GM12878 (cell line): ENCODE data around the gene COL23A1. TPM values are rescaled to one million over a fixed set of nuclear protein-coding genes. Genes with fewer than 3 reads are reported as not detected.

Experiments used
- ATAC-seq: fragments of 200-7000 bp; cut with Tn5 transposase; 3 replicates; pipeline ENCODE4 v1.9.1; 2020; ENCODE audit warnings: mild to moderate bottlenecking, moderate library complexity
- BruUV-seq: library from RNA; stranded (reverse); fragments of 400-500 nt; replicated peaks from 2 replicates; lab custom pipeline; 2021; lab: Mats Ljungman, UMichigan
- CTCF ChIA-PET: fragments of 300-600 bp; sonication (Branson Sonifier 250); formaldehyde crosslinking; extraction: SDS; loops from one replicate; lab custom pipeline; 2021; ENCODE audit warnings: inconsistent platforms; lab: Yijun Ruan, JAX
- POLR2A ChIA-PET: fragments of 350-600 bp; formaldehyde crosslinking; extraction: SDS; loops from one replicate; lab custom pipeline; 2021; ENCODE audit warnings: inconsistent platforms; lab: Charles Lee
- RAD21 ChIA-PET: fragments of 300-600 bp; sonication (Branson Sonifier 250); formaldehyde crosslinking; loops from one replicate; lab custom pipeline; 2023; ENCODE audit warnings: antibody characterized with exemption; ENCODE audit not compliant: unreplicated experiment; lab: Charles Lee
- SMC1A ChIA-PET: fragments of 300-600 bp; sonication (Branson Sonifier 250); formaldehyde crosslinking; loops from one replicate; lab custom pipeline; 2023; ENCODE audit not compliant: unreplicated experiment, uncharacterized antibody; lab: Charles Lee
- DNase-seq: peaks from one replicate; pipeline ENCODE4 v3.0.0-alpha.2; 2011; ENCODE audit warnings: low read depth, low spot score
- FAIRE-seq: peaks from 3 replicates; lab custom pipeline; 2011; peaks lifted over from hg19 to GRCh38; lab: Jason Lieb, UNC
- H2AFZ ChIP-seq: 2 replicates; pipeline ENCODE4 v1.6.0; 2011; ENCODE audit warnings: low read depth, low read length, control low read depth; ENCODE audit not compliant: control insufficient read depth
- H3K27ac ChIP-seq: 2 replicates; pipeline ENCODE4 v1.5.1; 2011; ENCODE audit warnings: control low read depth; ENCODE audit not compliant: control insufficient read depth, insufficient read depth
- H3K27me3 ChIP-seq, 2 experiments: replicated peaks in 1 of 2; 2 replicates each; pipeline versions ENCODE4 v1.6.0 to v1.6.1; 2011; ENCODE audit warnings: low read length in 1 of 2; ENCODE audit not compliant: control insufficient read depth in 2 of 2, insufficient read depth in 2 of 2
- H3K36me3 ChIP-seq, 2 experiments: 2 replicates each; pipeline ENCODE4 v1.5.1; 2011; ENCODE audit warnings: low read length in 1 of 2; ENCODE audit not compliant: control insufficient read depth in 2 of 2, insufficient read depth in 2 of 2
- H3K4me1 ChIP-seq: 2 replicates; pipeline ENCODE4 v1.6.1; 2011; ENCODE audit warnings: mild to moderate bottlenecking, low read length, moderate library complexity, mixed read lengths; ENCODE audit not compliant: control insufficient read depth, insufficient read depth
- H3K4me2 ChIP-seq: 2 replicates; pipeline ENCODE4 v1.6.0; 2011; ENCODE audit warnings: control low read depth; ENCODE audit not compliant: control insufficient read depth, insufficient read depth
- H3K4me3 ChIP-seq: fragments of 200-600 bp; sonication (generic); 2 replicates; pipeline ENCODE4 v1.5.1; 2016
- H3K79me2 ChIP-seq: 2 replicates; pipeline ENCODE4 v1.6.0; 2011; ENCODE audit warnings: low read length; ENCODE audit not compliant: control insufficient read depth, insufficient read depth
- H3K9ac ChIP-seq: 2 replicates; pipeline ENCODE4 v1.8.0; 2011; ENCODE audit warnings: low read length, control low read depth, mixed read lengths; ENCODE audit not compliant: control insufficient read depth, insufficient read depth
- H3K9me3 ChIP-seq: replicated peaks from 3 replicates; pipeline ENCODE4 v1.5.1; 2011; ENCODE audit warnings: mild to moderate bottlenecking, low read length; ENCODE audit not compliant: control insufficient read depth, insufficient read depth
- H4K20me1 ChIP-seq: 2 replicates; pipeline ENCODE4 v1.6.0; 2011; ENCODE audit not compliant: control insufficient read depth, insufficient read depth
- ASH2L ChIP-seq: fragments of 300-600, 200-600 bp; sonication (generic); IDR thresholded peaks from 2 replicates; pipeline ENCODE4 v1.6.1; 2017; ENCODE audit warnings: low read depth, mild to moderate bottlenecking, borderline replicate concordance
- BCL3 ChIP-seq: IDR thresholded peaks from 2 replicates; pipeline ENCODE4 v1.6.1; 2011; ENCODE audit warnings: borderline replicate concordance, low read depth, mild to moderate bottlenecking, moderate library complexity, low read length; ENCODE audit not compliant: insufficient read depth, poor library complexity, severe bottlenecking
- EED ChIP-seq: sonication (generic); IDR thresholded peaks from 2 replicates; pipeline ENCODE4 v1.6.1; 2016; ENCODE audit warnings: antibody characterized with exemption, low read depth
- GABPA ChIP-seq: IDR thresholded peaks from 2 replicates; pipeline ENCODE4 v1.6.1; 2014; ENCODE audit warnings: antibody characterized with exemption, low read depth, mild to moderate bottlenecking, inconsistent platforms
- HSF1 ChIP-seq: fragments of 150-350 bp; IDR thresholded peaks from 2 replicates; pipeline ENCODE4 v1.6.1; 2014; ENCODE audit warnings: mild to moderate bottlenecking, low read depth, low read length
- IRF3 ChIP-seq: fragments of 450-650 bp; IDR thresholded peaks from 2 replicates; pipeline ENCODE4 v1.6.1; 2014; ENCODE audit warnings: mild to moderate bottlenecking
- RAD51 ChIP-seq: fragments of 450-650 bp; IDR thresholded peaks from 2 replicates; pipeline ENCODE4 v1.6.1; 2016; ENCODE audit warnings: moderate library complexity, mild to moderate bottlenecking, inconsistent platforms
- RB1 ChIP-seq: fragments of 450-650 bp; formaldehyde crosslinking; IDR thresholded peaks from 2 replicates; pipeline ENCODE4 v1.6.1; 2017; ENCODE audit warnings: mild to moderate bottlenecking, borderline replicate concordance
- RFX5 ChIP-seq: IDR thresholded peaks from 2 replicates; pipeline ENCODE4 v1.6.1; 2011; ENCODE audit warnings: low read depth, low read length, improper control_type of control experiment
- ZBTB33 ChIP-seq: fragments of 450-650 bp; IDR thresholded peaks from 2 replicates; pipeline ENCODE4 v1.6.1; 2017; ENCODE audit warnings: mild to moderate bottlenecking
- WGBS: methylation state at CpG from one replicate; pipeline ENCODE4 v1.1.6; 2016; ENCODE audit warnings: low lambda C conversion rate; ENCODE audit not compliant: insufficient replicate concordance, insufficient coverage; ENCODE audit errors: missing lambda C conversion rate; 5-methylcytosine and 5-hydroxymethylcytosine counted together
- in situ Hi-C: fragments of 300-500 bp; cut with MboI; formaldehyde crosslinking; loops from 9 replicates; pipeline ENCODE4 v1.14.3; 2018; ENCODE audit warnings: mixed read lengths
- intact Hi-C: fragments of 100-400 bp; cut with micrococcal nuclease; formaldehyde crosslinking; loops from one replicate; pipeline ENCODE4 v1.14.2; 2022; ENCODE audit not compliant: unreplicated experiment
- polyA plus RNA-seq, 11 experiments: library from polyadenylated mRNA; depleted of rRNA in 4 of 11; unstranded in 6 of 11; stranded (reverse) in 5 of 11; fragments of >200 nt; fragmentation: Nextera tagmentation in 4 of 11; fragmentation: Illumina TruSeq in 1 of 11; extraction: Ambion mirVana in 4 of 11; extraction: Trizol in 1 of 11; gene quantifications; 1 replicate in 1 of 11; 2 replicates in 10 of 11; pipeline versions ENCODE4 v1.2.1 to v1.2.3, GENCODE V29; 2011 to 2016; ENCODE audit warnings: inconsistent platforms in 2 of 11, missing spikeins in 2 of 11, low read depth in 1 of 11
- total RNA-seq, 4 experiments: library from RNA; depleted of rRNA in 3 of 4; stranded (reverse); fragments of >200 nt in 3 of 4; fragmentation: Illumina TruSeq in 1 of 4; extraction: Trizol in 1 of 4; gene quantifications; 2 replicates each; pipeline versions ENCODE4 v1.2.1 to v1.2.3, GENCODE V29; 2013 to 2021

The COL23A1 gene
- total and polyA plus RNA-seq, 10 of the 15 experiments (the other 5 are each of a cell fraction or from before 2014, with no cell fraction given) = 0.03 to 0.83 (median 0.09) TPM; not detected in 5

- DNase-seq (no peak), FAIRE-seq (no peak), ATAC-seq (no peak)
- H2AFZ ChIP-seq = no peak overlapping the region
- ChIA-PET POLR2A (no interaction called here), RAD21 (no interaction called here), SMC1A (no interaction called here), CTCF (no interaction called here)
- no peaks in the 10 kb centered on the region; the same call in 1 of the 3 replicates for H3K9me3 ChIP-seq
- intact Hi-C loops (no loop called here), in situ Hi-C loops (no loop called here)
- H3K9ac ChIP-seq = no peak overlapping the region
- no peaks in the 10 kb centered on the region for H3K79me2 ChIP-seq
- TF ChIP-seq RFX5 (no peak), GABPA (no peak), RB1 (no peak), EED (no peak), ASH2L (no peak), IRF3 (no peak)
- no peak overlapping the region for H3K27ac ChIP-seq
- H3K4me2 ChIP-seq = no peak overlapping the region
- H3K4me1 ChIP-seq = no peaks in the 10 kb centered on the region
- 27% methylated on average over 8 of the region's 8 CpGs for WGBS
- BruUV-seq = no TSS peak
- no peaks in the 10 kb centered on the region for H4K20me1 ChIP-seq
- H3K36me3 ChIP-seq = no peaks in the 10 kb centered on the region
- H3K27me3 ChIP-seq = no peaks in the 10 kb centered on the region
- no peak overlapping the region for H3K4me3 ChIP-seq
Measured at GRCh38 chr5:178404987-178405386, 185.2 kb downstream of the COL23A1 start.

- H3K4me1 ChIP-seq = no peaks in the 10 kb centered on the region
- POLR2A ChIA-PET = no interaction called here
- FAIRE-seq (no peak), DNase-seq (no peak), ATAC-seq (no peak)
- no peak overlapping the region for H2AFZ ChIP-seq
- no peaks in the 10 kb centered on the region for H3K36me3 ChIP-seq
- no peaks in the 10 kb centered on the region for H3K79me2 ChIP-seq
- H3K27ac ChIP-seq = no peak overlapping the region
- no peaks in the 10 kb centered on the region for H4K20me1 ChIP-seq
- no peaks in the 10 kb centered on the region; the same call in 1 of the 3 replicates for H3K9me3 ChIP-seq
- 75% methylated on average over 10 of the region's 10 CpGs for WGBS
- SMC1A ChIA-PET = no interaction called here
- TF ChIP-seq ZBTB33 (no peak), HSF1 (no peak), RAD51 (no peak), BCL3 (no peak)
- BruUV-seq = no TSS peak
- H3K4me3 ChIP-seq = no peak overlapping the region
- CTCF ChIA-PET = no interaction called here
- no peak overlapping the region for H3K9ac ChIP-seq
- intact Hi-C loops = no loop called here
- in situ Hi-C loops = no loop called here
- no peak overlapping the region for H3K4me2 ChIP-seq
- RAD21 ChIA-PET = no interaction called here
- H3K27me3 ChIP-seq = no peaks in the 10 kb centered on the region
Measured at GRCh38 chr5:178403956-178404600, 186.1 kb downstream of the COL23A1 start.
